DMS79 treated with DMSO at 0.1 percent for 48 hours (cell line): ENCODE results near the gene AFAP1.
A peak's percentile ranks its signal among the peaks of the same experiment; 100 is the strongest.

Experiments used
- DNase-seq: peaks from one replicate; lab custom pipeline; 2025; lab: John Stamatoyannopoulos, UW

The AFAP1 gene, protein sequence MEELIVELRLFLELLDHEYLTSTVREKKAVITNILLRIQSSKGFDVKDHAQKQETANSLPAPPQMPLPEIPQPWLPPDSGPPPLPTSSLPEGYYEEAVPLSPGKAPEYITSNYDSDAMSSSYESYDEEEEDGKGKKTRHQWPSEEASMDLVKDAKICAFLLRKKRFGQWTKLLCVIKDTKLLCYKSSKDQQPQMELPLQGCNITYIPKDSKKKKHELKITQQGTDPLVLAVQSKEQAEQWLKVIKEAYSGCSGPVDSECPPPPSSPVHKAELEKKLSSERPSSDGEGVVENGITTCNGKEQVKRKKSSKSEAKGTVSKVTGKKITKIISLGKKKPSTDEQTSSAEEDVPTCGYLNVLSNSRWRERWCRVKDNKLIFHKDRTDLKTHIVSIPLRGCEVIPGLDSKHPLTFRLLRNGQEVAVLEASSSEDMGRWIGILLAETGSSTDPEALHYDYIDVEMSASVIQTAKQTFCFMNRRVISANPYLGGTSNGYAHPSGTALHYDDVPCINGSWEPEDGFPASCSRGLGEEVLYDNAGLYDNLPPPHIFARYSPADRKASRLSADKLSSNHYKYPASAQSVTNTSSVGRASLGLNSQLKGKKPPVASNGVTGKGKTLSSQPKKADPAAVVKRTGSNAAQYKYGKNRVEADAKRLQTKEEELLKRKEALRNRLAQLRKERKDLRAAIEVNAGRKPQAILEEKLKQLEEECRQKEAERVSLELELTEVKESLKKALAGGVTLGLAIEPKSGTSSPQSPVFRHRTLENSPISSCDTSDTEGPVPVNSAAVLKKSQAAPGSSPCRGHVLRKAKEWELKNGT

DNA sequence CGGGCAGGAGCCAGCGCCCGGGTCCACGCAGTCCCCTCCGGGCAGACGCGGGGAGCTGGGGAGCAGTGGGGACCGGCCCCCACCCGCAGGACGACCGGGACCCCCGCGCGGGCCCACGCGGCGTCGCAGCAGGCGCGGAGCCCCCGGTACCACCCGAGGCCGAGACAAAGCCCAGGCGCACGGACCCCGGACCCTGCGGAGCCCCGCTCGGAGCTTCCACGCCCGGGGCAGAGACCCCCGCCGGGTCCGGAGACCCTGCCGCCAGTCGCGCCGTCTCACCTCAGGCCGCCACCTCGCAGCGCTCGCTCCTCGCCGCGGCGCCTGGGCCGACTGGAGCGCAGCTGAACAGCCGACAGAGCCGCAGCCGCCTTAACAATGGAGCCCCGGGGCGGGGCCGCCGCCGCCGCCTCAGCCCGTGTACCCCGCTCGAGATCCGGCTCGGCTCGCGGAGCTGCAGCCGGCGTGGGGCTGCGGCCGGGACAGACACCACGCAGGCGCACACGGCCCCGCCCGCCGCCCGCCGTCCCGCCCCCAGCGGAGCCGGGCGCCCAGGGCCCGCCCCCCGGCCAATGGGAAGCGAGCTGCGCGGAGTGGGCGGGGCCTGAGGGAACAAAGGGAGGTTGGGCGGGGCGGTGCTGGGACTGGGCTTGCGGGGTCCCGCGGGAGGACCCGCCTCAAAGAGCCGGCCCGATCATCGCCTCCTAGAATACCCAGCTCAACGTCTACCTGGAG is at the start of gene AFAP1:
AFAP1 (minus strand) TSS at position 485 of the 732 bp plus-strand sequence. CDS start 67,783 bp downstream, outside the sequence.
- peak; percentile 40 for DNase-seq

DNA sequence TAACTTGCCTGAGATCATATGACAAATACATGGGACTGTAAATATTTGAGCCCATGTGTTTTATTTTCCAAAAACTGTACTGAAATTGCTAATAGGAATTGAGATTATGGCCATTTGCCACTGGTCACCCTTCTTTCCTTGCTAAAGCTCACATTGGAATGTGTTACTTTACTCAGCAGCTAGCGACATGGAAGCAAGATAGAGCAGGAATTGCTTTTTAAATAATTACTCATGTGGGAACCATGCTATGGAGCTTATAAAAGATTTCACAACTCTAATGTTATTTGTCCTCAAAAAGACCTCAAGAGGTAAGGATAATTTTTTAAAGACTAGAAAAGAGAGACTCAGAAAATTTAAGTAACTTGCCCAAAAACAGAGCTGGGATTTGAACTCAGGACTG is 48.8 kb upstream of the AFAP1 start:
- DNase-seq, result no peak

DNA sequence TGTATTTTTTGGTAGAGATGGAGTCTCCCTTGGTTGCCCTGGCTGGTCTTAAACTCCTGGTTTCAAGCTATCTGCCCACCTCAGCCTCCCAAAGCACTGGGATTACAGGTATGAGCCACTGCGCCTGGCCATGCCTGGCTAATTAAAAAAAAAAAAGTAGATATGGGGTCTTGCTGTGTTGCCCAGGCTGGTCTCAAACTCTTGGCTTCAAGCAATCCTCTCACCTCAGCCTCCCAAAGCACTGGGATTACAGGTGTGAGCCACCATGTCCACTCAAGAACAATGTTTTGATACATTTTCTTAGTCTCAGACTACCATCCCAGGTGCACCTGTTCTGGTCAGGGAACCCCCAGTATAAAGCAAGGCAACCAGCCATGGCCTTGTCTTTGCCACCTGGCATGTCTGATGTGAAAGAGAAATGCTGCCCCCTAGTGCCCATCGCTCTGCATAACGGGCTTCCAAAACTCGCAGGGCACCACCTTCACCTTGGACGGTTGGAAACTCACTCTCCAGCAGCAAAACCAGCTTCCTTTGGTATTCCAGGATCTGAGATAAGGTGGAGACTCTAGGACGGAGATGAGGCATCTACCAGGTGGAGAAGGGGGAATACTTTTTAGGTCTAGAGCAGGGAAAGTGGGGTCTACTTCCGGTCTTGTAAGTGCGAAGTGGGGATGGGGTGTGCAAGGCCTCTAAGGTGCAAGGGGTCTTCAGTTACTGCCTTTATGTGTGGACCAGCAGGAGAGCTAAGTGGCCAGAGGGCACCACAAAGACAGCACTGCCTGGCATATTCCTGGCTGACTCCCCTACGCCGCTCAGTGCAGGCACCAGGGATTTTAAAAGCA is 47.7 kb upstream of the AFAP1 start:
- peak; percentile 19 for DNase-seq

DNA sequence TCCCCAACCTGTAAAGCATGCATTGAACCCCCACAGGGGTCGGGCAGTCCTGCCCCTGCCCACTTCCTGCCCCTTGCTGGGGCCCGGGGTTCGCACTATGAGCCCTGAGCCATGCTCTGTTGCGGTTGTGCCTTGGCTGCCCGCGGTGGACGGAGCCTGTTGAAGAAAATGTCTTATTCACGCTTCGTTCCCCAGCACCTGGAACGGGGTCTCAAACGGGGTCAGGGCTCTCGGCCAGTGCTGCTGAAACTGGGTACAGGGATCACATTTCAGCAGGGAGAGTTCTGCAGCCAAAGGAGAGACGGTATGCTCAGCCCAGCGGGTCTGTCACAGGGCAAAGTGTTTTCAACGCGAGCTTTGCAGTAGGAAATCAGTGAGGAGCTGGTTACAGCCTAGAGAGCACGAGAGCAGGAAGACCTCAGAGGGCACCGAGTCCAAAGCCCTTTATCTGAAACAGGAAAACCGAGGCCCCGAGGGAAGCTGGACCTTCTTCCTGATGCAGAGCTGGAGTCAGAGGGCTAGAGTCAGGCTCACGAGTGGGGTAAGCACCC is 46.3 kb upstream of the AFAP1 start:
- no peak for DNase-seq

DNA sequence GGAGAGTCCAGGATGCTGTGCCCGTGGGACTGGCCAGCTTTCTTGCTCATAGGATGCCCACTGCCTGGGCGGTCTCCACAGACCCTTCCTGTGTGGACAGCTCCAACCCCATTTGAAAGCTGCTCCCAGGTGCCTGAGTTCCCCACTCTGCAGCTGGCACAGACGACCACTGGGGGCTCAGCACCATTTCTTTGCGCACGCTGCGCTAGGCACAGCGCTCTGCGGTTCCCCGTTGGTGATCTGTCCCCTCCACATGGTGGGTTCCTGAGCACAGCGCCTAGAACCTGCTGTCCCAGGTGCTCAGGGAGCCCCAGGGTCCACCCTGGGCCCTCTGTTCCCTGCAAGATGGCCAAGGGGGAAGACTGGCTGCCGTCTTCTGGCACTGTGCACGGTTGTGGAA is 45.4 kb upstream of the AFAP1 start:
- no peak for DNase-seq

DNA sequence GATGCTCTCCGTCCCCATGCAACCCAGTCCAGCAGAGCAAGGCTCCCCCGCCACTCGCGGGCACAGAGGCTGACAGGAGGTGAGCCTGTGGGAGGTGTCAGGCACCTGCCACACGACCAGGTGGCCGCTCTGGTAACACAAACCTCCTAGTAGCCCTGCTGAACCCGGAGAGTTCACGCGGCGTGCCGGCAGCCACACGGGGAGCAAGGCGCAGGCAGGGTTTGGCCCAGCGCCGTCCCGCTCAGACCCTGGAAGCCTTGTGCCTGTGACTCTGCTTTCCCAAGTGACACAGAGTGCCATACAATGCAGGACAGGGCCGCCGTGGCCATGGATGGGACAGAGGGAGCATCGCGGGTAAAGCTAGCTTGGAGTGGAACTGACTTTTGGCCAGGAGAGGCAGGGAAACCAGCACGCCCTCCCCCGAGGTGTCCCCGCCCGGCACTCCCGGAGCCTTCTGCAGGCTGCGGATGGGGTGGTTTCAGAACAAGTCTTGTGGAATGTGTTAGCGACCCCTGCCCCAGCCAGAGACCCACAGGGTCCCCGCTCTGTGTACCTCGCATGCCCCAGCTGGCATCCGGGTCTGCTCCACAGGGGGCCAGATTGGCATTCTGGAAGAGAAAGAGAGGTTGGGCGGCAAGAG is 44.7 kb upstream of the AFAP1 start:
- DNase-seq, result no peak

DNA sequence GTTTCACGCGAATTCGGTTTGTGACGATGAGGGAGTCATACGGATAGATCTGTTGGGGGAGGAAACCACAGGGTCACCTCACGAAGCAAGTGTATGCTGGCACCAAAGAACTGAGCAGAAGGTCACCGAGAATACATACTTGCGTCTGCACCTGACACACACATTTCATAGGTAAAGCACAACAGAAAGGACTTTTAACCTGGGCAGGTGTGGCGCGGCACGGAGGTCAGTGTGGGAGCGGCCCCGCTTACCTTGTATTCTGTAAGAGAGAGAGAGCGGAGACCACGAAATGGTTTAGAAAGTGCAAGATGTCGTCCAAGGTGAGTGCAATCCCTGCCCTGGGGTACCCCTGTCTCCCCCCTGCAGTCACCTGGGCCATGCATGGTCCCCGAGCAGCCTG is 43.6 kb upstream of the AFAP1 start:
- no peak for DNase-seq

DNA sequence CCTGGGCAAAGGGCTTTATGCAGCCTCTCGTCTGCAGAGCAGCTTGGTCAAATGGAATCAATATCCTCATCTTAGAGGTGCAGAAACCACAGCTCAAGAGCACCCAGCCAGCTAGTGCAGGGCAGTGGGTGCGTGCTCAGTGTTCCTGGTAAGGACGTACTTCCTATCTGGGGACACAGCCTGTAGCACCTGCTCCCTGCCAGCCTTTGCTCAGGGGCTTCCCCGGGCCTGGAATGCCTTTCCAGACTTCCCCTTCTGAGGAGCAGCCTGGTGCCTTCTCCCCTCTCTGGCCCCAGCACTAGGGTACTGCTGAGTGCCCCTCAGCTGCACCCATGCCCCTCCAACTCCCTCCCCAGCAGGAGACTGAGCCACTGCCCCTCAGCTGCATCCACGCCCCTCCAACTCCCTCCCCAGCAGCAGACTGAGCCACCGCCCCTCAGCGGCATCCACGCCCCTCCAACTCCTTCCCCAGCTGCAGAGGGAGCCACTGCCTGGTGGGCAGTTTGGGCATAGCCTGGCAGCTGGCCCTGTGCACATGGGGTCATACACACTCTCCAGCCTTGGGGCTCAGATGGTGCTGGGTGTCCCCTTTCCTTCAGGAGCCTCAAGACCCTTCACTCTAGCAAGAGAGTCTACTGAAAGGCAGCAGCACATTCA is 42.2 kb upstream of the AFAP1 start:
- peak; percentile 3 for DNase-seq

DNA sequence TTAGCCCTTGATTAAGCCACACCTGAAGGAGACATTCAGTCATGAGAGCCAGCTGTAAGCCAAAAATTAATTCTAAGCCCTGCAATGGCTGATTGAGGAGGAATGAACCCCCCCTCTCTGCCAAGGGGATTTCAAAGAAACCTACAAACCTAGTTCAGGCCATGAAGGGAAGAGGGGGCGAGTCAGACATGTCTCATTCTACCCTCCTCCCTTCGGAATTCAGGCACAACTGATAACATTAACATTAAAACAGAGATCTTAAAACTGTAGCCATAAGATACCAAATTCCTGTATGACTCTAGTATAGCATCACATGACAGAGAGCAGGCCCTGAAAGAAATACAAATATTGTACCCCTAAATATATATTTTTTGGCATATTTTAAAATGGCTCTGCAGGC is 40.4 kb upstream of the AFAP1 start:
- no peak for DNase-seq

DNA sequence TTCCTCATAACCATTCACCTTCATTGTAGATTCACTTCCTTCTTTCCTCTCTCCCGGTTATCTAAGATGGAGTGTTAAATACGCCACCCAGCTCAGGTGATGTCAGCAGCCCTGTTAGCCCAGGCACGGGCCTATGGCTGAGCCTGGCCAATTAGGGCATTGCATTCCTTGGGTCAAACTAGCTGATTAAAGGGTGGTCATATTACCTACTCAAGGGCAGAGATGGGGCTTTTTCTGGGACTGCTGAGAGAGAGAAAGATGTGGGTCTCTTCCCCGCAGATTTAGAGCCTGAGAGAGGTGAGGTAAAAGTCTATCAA is 39.9 kb upstream of the AFAP1 start:
- DNase-seq, result no peak

DNA sequence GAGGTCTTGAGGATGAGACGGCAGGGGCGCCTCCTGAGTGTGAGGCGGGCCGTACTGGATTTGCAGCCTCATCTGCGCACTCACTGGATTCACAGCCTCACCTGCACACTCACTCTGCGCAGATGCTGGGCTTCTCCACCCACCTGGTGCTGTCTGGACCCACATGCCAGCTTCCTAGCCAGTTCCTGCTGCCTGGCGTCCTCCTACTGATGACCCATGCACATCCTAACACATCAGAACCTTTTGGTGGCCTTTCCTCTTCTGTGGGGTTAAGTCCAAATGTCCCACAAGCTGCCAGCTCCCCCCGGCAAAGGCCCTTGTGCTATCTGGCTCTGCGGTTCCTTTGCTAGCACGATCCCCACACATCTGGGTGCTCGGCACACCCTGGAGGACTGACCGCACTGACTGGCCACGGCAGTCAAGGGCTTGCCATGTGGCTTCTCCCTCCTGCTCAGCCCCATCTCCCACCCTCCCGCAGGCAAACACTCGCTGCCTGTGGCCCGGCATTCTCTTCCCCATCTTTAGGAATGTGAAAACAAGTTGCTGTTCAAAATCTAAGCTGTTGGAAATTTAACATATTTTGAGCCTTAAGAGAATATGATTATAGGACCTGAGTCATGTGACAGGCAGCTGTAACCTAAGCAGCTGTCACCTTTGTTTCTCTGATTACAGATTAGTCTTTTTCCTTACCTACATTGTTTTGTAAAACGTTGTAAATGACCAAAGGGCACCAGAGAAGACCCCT is 39.4 kb upstream of the AFAP1 start:
- no peak for DNase-seq

DNA sequence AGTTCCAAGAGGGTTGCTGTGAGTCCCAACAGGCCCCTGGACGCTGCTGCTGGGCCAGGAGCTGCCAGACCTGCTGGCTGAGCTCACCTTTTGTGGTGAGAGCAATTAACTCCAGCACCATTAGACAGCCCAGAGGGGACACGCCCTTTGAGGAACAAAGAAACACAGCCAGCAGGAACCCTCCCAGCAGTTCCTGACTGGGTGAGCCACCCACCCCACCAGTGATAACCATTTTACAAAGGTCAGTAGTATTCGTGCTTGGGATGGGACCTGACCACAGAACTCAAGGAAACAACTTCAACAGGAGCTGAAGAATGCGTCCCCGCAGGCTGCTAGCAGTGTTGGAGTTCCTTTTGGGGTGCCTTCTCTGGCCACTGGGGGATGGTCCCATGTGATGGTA is 38.8 kb upstream of the AFAP1 start:
- peak; percentile 39 for DNase-seq

DNA sequence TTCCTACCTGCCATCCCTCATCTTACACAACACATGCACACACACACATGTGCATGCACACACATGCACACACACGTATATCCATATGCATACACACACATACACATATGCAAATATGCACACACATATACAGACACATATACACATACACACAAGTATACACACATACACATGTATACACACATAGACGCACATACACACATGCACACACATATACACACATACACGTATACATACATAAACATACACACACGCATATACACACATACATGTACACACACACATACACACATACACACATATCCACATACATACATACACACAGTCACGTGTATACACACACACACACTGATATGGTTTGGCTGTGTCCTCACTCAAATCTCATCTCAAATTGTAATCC is 37.0 kb upstream of the AFAP1 start:
- no peak for DNase-seq

DNA sequence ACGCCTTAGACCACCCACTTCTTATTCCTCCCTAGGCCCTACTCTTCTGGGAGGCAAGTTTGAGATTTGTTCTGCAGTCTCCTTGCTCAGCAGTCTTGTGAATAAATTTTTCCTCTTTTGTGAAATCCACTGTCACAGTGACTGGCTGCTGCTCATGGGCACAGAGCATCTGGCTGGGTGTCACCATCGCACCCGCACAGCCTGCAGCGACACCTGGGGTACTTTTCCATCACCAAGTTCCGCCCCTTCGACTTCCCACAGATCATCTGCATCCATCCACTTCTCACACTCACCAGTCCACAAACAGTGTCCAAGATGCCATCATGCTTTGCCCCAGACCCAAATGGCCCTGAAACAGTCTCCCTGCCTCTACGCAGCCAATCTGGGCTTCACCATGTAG is 36.4 kb upstream of the AFAP1 start:
- no peak for DNase-seq

DNA sequence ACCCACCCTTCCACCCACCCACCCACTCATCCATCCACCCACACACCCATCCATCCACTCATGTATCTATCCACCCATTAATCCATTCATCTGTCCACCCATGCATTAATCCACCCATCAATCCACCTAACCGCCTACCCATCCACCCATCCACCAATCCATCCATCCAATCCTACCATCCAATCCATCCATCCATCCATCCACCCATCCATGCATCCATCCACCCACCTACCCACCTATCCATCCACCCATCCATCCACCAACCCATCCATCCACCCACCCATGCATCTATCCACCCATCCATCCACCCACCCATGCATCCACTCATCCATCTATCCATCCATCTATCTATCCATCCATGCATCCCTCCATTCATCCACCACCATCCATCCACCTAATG is 34.8 kb upstream of the AFAP1 start:
- no peak for DNase-seq

DNA sequence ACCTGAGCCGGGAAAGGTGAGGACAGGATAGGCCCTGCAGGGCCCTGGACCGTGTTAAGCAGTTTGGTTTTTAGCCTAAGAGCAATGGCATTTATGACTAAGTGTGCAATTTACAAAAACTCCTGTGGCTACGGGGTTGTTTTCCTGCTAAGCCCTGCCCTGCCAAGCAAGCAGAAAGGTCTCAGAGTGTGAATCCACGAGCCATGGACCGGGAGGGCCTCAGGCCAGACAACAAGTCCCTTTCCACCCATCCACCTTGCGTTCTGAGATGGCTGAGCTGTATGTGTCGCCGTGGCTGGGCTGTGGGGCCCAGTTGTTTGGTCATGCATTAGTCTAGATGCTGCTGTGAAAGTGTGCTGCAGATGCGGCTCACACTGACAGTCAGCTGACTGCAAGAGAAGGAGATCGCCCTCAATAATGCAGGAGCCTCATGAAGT is 33.9 kb upstream of the AFAP1 start:
- DNase-seq, result no peak

DNA sequence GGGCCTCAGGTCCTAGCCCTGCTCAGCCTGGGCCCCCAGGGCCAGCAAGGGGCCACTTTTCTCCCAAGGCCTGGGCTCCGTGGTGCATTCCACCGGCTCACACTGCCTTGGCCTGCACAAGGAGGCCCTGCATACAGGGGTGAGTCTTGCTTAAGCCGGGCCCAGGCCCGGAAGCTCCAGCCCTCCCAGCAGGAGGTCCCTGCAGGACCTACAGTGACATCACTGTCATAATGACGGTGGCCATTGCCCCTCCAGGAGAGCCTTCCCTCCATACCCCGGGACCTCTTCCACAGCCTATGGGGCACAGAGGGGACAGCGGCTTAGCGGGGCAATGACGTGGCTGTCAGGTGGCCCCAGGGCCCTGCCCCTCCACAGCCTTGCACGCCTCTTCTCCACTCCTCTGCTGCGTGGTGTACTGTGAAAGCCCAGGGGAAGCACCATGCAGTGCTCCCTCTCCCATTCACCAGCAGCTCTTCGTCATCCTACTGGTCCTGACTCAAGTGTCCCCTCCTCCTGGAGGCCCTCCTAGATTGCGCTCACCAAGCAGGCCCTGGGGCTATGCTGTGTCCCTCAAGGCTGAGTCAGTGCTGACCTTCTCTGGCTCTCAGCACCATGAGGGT is 32.3 kb upstream of the AFAP1 start:
- no peak for DNase-seq

DNA sequence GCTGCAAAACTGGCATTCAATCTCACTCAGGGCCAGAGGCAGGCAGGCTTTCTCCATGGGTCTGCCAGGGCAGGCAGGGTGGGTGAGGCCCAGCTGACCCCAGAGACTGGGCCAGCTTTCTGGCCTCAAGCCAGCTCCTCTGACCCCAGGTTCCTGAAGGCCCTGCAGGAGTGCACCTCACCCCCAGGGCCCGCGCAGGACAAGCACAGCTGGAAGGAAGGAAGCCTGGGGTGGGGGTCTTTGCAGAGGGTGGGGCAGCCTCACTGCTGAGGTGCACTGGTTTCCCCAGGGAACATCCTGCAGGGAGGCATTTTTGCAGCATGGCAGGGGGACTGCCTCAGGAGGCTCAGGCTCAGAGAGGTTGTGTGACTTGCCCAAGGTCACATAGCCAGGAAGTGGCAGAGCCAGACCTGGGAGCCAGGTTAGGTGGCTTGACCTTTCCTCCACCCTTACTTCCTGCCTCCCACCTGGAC is 31.5 kb upstream of the AFAP1 start:
- no peak for DNase-seq

DNA sequence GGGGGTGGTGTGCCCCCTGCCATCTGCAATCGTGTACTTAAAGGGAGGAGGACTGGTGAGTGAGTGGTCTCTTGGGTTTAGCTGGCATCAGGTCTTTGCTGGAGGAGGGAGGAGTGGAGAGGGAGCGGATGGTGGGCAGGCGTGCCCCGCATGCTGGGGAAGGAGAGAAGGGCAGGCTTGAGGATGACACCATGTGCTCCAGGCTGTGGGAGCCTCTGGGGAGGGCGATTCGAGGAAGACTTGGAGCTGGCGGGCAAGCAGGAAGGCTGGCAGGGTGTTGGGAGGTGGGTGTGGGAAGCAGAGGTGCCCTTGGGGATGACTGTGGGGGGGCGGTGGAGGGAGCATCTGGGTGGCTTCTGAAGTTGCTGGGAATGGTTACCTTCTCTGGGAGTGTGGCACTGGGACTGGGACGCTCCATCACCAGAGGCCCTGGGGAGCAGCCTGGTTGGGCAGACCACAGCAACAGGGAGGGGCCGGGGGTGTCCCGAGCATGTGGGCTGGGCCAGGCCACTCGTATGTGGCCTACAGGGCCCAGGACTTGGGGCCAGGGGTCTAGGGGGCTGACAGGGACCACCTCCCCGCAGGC is 30.8 kb upstream of the AFAP1 start:
- no peak for DNase-seq
